Large intestine (tissue), 3 donors: ENCODE measurements around the gene FOXO1. TPM values are rescaled to one million over a fixed set of nuclear protein-coding genes. Genes with fewer than 3 reads are reported as not detected.

Source experiments
- DNase-seq, 2 donors: peaks; one replicate each; pipeline versions ENCODE4 v3.0.0 to v3.0.0-alpha.2; 2013
- H3K27ac ChIP-seq: one replicate; pipeline ENCODE4 v1.5.1; 2013; ENCODE audit warnings: low read length
- H3K27me3 ChIP-seq: 2 replicates; pipeline ENCODE4 v1.6.1; 2013; ENCODE audit warnings: low read length; ENCODE audit not compliant: control insufficient read depth, insufficient read depth
- H3K36me3 ChIP-seq: 2 replicates; pipeline ENCODE4 v1.6.1; 2013; ENCODE audit warnings: low read length; ENCODE audit not compliant: control insufficient read depth, insufficient read depth
- H3K4me1 ChIP-seq: one replicate; pipeline ENCODE4 v1.6.1; 2013; ENCODE audit warnings: low read length; ENCODE audit not compliant: control insufficient read depth, insufficient read depth
- H3K4me3 ChIP-seq: one replicate; pipeline ENCODE4 v1.5.1; 2013; ENCODE audit warnings: low read length
- H3K9me3 ChIP-seq: one replicate; pipeline ENCODE4 v1.6.1; 2013; ENCODE audit warnings: mild to moderate bottlenecking, low read depth, low read length, moderate library complexity; ENCODE audit not compliant: control insufficient read depth
- WGBS: methylation state at CpG from one replicate; pipeline ENCODE4 v1.1.5; 2013; ENCODE audit warnings: low lambda C conversion rate; ENCODE audit not compliant: insufficient coverage; 5-methylcytosine and 5-hydroxymethylcytosine counted together
- polyA plus RNA-seq: library from polyadenylated mRNA; unstranded; fragments of 120-200 nt; gene quantifications from one replicate; pipeline ENCODE4 v1.2.1, GENCODE V29; 2013

Gene FOXO1
- polyA plus RNA-seq, 1 donor: 11.2 TPM

DNA sequence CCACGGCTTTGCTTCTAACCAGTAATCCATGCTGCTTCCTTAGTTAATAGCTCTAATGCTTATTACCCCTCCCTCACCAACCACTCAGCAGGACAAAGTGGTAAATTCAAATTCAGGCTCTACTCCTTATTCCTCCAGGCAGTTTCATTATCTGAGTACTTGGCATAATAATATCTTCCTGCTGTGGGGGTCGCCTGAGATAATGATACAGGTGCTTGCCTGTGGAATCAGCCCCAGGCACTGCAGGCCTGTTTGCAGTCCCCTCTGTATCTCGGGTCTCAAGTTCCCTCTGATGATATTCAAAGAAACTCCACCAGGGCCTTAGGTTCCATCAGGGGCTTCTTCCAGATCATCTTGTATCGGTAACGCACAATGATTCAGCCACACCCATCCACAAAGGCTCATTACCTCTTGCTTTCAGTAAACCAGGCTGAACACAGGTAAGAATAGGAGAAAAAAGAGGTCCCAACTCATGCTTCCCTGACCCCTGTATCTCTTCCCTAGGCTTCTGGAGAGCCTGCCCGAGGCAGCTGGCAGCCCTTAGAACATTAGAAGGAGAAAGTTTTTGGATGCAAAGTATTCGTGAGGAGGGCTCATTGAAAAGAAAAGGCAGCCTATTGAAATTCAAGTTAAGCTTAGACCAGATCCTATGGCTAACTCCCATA is 14.3 kb upstream of the FOXO1 start:
- H3K9me3 ChIP-seq: no peaks in the 10 kb centered on the region
- no peaks in the 10 kb centered on the region for H3K36me3 ChIP-seq
- H3K27me3 ChIP-seq: no peaks in the 10 kb centered on the region
- no peak overlapping the region for H3K27ac ChIP-seq
- H3K4me1 ChIP-seq: no peaks in the 10 kb centered on the region
- no CpG with 5 or more reads among the region's 7 CpGs for WGBS
- DNase-seq: no peak
- no peak overlapping the region for H3K4me3 ChIP-seq

GRCh38 chr13:40679480-40679985 is 13.1 kb upstream of the FOXO1 start:
- no peak overlapping the region for H3K4me3 ChIP-seq
- 100% methylated on average over 1 of the region's 6 CpGs for WGBS
- no peak for DNase-seq
- H3K27ac ChIP-seq: no peak overlapping the region
- peaks cover 2% of the 10 kb centered on the region for H3K27me3 ChIP-seq
- H3K9me3 ChIP-seq: no peaks in the 10 kb centered on the region
- no peaks in the 10 kb centered on the region for H3K4me1 ChIP-seq
- no peaks in the 10 kb centered on the region for H3K36me3 ChIP-seq

- 90% methylated on average over 2 of the region's 4 CpGs for WGBS
- Histone ChIP-seq H3K9me3 (no peaks in the 10 kb centered on the region), H3K4me1 (no peaks in the 10 kb centered on the region), H3K27me3 (peaks cover 6% of the 10 kb centered on the region), H3K4me3 (no peak overlapping the region), H3K36me3 (no peaks in the 10 kb centered on the region), H3K27ac (no peak overlapping the region)
- no peak for DNase-seq
Observed at GRCh38 chr13:40677064-40677463, 10.6 kb upstream of the FOXO1 start.

GRCh38 chr13:40676007-40676406 is 9.6 kb upstream of the FOXO1 start:
- H3K27me3 ChIP-seq: peaks cover 6% of the 10 kb centered on the region
- DNase-seq: no peak
- no peak overlapping the region for H3K4me3 ChIP-seq
- no peak overlapping the region for H3K27ac ChIP-seq
- H3K4me1 ChIP-seq: no peaks in the 10 kb centered on the region
- H3K9me3 ChIP-seq: no peaks in the 10 kb centered on the region
- H3K36me3 ChIP-seq: no peaks in the 10 kb centered on the region
- 100% methylated on average over 1 of the region's 2 CpGs for WGBS

DNA sequence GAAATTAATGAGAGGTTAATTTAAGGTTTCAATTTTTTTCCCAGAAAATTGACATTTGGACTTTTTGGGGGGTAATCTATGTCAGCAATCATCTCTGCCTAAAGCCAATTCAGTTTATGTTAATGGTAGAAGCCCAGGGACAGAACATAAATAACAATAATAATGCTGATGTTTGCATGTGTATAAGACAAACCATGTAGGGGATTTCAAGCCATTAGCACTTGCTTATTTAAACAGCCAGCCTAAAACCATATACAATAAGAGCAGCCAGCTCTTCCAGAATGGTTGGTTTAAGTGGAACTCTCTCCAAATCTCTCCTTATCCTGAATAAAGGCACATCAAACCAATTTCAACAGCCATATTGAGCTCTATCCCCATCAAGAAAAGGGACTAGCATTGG is 7.0 kb upstream of the FOXO1 start:
- Histone ChIP-seq H3K27me3 (peaks cover 6% of the 10 kb centered on the region), H3K9me3 (no peaks in the 10 kb centered on the region)

GRCh38 chr13:40672765-40673397 is 6.4 kb upstream of the FOXO1 start:
- peaks cover 6% of the 10 kb centered on the region for H3K27me3 ChIP-seq
- H3K9me3 ChIP-seq: no peaks in the 10 kb centered on the region
- H3K27ac ChIP-seq: no peak overlapping the region
- H3K4me1 ChIP-seq: peaks cover 1% of the 10 kb centered on the region
- H3K36me3 ChIP-seq: no peaks in the 10 kb centered on the region
- no peak for DNase-seq
- 75% methylated on average over 1 of the region's 4 CpGs for WGBS
- H3K4me3 ChIP-seq: no peak overlapping the region

More for the DNA sequence above, 7.0 kb upstream of the FOXO1 start:
- Histone ChIP-seq H3K4me3 (no peak overlapping the region), H3K36me3 (no peaks in the 10 kb centered on the region), H3K4me1 (no peaks in the 10 kb centered on the region), H3K27ac (no peak overlapping the region)
- DNase-seq: no peak

DNA sequence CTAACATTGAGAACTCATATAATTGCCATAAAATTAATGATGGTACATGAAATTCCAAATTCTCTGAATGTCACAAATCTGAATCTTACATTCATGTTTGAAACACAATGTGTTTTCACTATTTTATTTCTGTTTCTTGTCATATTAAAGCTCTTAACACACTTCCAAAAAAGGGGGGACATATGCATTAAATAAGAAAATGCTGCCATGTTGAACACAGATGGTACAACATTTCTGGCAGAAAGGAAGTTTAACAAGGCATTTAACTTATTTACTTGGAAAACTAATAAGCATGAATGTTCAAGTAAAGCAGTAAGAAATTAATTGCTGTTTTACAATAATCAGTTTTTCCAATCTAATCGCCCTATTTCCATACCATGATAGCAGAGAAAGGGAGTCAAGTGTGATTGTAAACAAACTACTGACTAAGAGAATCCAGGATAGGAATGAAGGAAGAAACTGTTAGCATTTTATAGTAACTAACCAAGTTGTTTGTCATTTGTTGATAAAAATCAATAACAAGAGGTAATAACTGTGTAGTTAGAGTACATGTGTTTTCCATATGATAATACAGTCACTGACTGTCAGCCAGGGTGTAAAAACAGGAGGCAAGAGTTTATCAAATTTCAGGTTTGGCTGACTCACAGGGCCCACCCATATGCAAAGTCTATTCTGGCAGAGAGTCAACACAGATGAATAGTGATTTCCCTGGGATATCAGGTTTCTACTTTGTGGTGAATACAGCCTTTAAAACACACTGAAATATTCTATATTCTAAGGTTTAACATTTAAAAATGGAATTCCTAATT is 5.7 kb upstream of the FOXO1 start:
- peak; percentile 38 to 49 for DNase-seq
- no peak overlapping the region for H3K4me3 ChIP-seq
- no CpG with 5 or more reads among the region's 1 CpG for WGBS
- H3K9me3 ChIP-seq: no peaks in the 10 kb centered on the region
- no peaks in the 10 kb centered on the region for H3K36me3 ChIP-seq
- no peak overlapping the region for H3K27ac ChIP-seq
- peaks cover 7% of the 10 kb centered on the region for H3K4me1 ChIP-seq
- peaks cover 6% of the 10 kb centered on the region for H3K27me3 ChIP-seq

GRCh38 chr13:40670307-40670706 is 3.9 kb upstream of the FOXO1 start:
- H3K27ac ChIP-seq: no peak overlapping the region
- DNase-seq: no peak
- no peak overlapping the region for H3K4me3 ChIP-seq
- WGBS: no CpG with 5 or more reads among the region's 2 CpGs
- H3K36me3 ChIP-seq: no peaks in the 10 kb centered on the region
- no peaks in the 10 kb centered on the region for H3K9me3 ChIP-seq
- peaks cover 7% of the 10 kb centered on the region for H3K4me1 ChIP-seq
- peaks cover 7% of the 10 kb centered on the region for H3K27me3 ChIP-seq

- H3K27ac ChIP-seq: no peak overlapping the region
- peaks cover 10% of the 10 kb centered on the region for H3K27me3 ChIP-seq
- no peaks in the 10 kb centered on the region for H3K36me3 ChIP-seq
- H3K4me3 ChIP-seq: no peak overlapping the region
- 100% methylated on average over 2 of the region's 11 CpGs for WGBS
- no peaks in the 10 kb centered on the region for H3K9me3 ChIP-seq
- peaks cover 7% of the 10 kb centered on the region for H3K4me1 ChIP-seq
- no peak for DNase-seq
Observed at GRCh38 chr13:40668335-40668734, 1.9 kb upstream of the FOXO1 start.

DNA sequence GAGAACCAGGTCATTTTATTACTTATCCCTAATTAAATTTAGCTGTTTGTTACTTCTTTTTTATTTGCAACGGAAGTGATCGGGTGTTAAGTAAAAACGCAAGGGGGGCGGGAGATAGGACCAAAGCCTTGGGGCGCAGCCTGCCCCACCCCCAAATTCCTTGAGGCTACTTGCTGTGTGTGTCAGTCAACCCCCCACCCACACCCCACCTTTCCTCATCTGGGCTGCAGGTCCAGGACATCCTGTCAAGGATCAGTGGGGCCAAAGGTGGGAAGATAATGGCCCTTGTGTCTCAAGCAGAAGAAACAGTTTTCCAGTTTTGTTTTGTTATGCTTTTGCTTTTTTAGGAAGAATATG is 1.2 kb upstream of the FOXO1 start:
- Histone ChIP-seq H3K9me3 (no peaks in the 10 kb centered on the region), H3K4me3 (peak overlapping the region; percentile 68), H3K36me3 (no peaks in the 10 kb centered on the region), H3K27me3 (peaks cover 10% of the 10 kb centered on the region), H3K4me1 (peaks cover 8% of the 10 kb centered on the region), H3K27ac (peak overlapping the region; percentile 69)
- WGBS: no CpG with 5 or more reads among the region's 5 CpGs
- peak; percentile 29 to 65 for DNase-seq
